K562 (cell line): ENCODE data around the gene CEP44. TPM values are rescaled to one million over a fixed set of nuclear protein-coding genes. Genes with fewer than 3 reads are reported as not detected.

Experiments
- ATAC-seq: fragments of 200-7000 bp; cut with Tn5 transposase; 3 replicates; pipeline ENCODE4 v1.9.1; 2020; ENCODE audit warnings: moderate library complexity
- BruUV-seq: library from RNA; stranded (reverse); fragments of 400-500 nt; replicated peaks from 2 replicates; lab custom pipeline; 2021; lab: Mats Ljungman, UMichigan
- CTCF ChIA-PET: fragments of 300-600 bp; formaldehyde crosslinking; extraction: SDS; loops from one replicate; lab custom pipeline; 2021; ENCODE audit warnings: low intra/inter-chr PET ratio; lab: Yijun Ruan, JAX
- POLR2A ChIA-PET: fragments of 300-600, 350-650 bp; sonication (Branson Sonifier 250); formaldehyde crosslinking; extraction: SDS; loops from one replicate; lab custom pipeline; 2021; ENCODE audit warnings: antibody characterized with exemption, inconsistent platforms; lab: Yijun Ruan, JAX
- DNase-seq, 4 experiments: peaks; one replicate each; pipeline versions ENCODE4 v3.0.0 to v3.0.0-alpha.2; 2011 to 2018; ENCODE audit warnings: low spot score in 3 of 4, mixed read lengths in 3 of 4; ENCODE audit errors: extremely low read depth in 1 of 4
- FAIRE-seq: peaks from 2 replicates; lab custom pipeline; 2011; peaks lifted over from hg19 to GRCh38; lab: Jason Lieb, UNC
- H2AFZ ChIP-seq: 2 replicates; pipeline ENCODE4 v1.6.0; 2011; ENCODE audit warnings: low read depth, low read length, control low read depth, inconsistent platforms
- H3K27ac ChIP-seq: fragments of 200-600 bp; 3 replicates; pipeline ENCODE4 v1.8.0; 2011; ENCODE audit warnings: low read depth, mild to moderate bottlenecking, control low read depth, inconsistent platforms, low read length, moderate library complexity, mixed read lengths; ENCODE audit errors: extremely low read depth
- H3K27me3 ChIP-seq, 2 experiments: fragments of 300-600 bp in 1 of 2; 2 replicates in 1 of 2; 3 replicates in 1 of 2; pipeline versions ENCODE4 v1.6.0 to v1.8.0; 2011; ENCODE audit warnings: inconsistent platforms in 2 of 2, low read length in 2 of 2, mild to moderate bottlenecking in 1 of 2, mixed read lengths in 1 of 2, moderate library complexity in 1 of 2; ENCODE audit not compliant: control insufficient read depth in 2 of 2, insufficient read depth in 2 of 2
- H3K36me3 ChIP-seq: fragments of 300-600 bp; 3 replicates; pipeline ENCODE4 v1.8.0; 2011; ENCODE audit warnings: mild to moderate bottlenecking, low read length, inconsistent platforms; ENCODE audit not compliant: control insufficient read depth, insufficient read depth
- H3K4me1 ChIP-seq, 2 experiments: fragments of 200-600 bp in 1 of 2; replicated peaks in 1 of 2; 2 replicates in 1 of 2; 3 replicates in 1 of 2; pipeline versions ENCODE4 v1.5.1 to v1.8.0; 2011; ENCODE audit warnings: inconsistent platforms in 2 of 2, low read length in 2 of 2, mild to moderate bottlenecking in 1 of 2, mixed read lengths in 1 of 2, moderate library complexity in 1 of 2; ENCODE audit not compliant: control insufficient read depth in 2 of 2, insufficient read depth in 2 of 2
- H3K4me2 ChIP-seq: 2 replicates; pipeline ENCODE4 v1.6.1; 2011; ENCODE audit warnings: low read length, control low read depth, inconsistent platforms, mixed read lengths; ENCODE audit not compliant: insufficient read depth
- H3K4me3 ChIP-seq: fragments of 200-600 bp; sonication (generic), shearing (Covaris generic); 2 replicates; pipeline ENCODE4 v1.5.1; 2016; ENCODE audit warnings: control low read depth, inconsistent platforms
- H3K79me2 ChIP-seq: fragments of 200-600 bp; 3 replicates; pipeline ENCODE4 v1.8.0; 2011; ENCODE audit warnings: low read length, inconsistent platforms; ENCODE audit not compliant: control insufficient read depth, insufficient read depth
- H3K9ac ChIP-seq, 2 experiments: 2 replicates each; pipeline versions ENCODE4 v1.6.0 to v1.6.1; 2011; ENCODE audit warnings: low read depth in 2 of 2, low read length in 2 of 2, control low read depth in 1 of 2, inconsistent platforms in 1 of 2, mild to moderate bottlenecking in 1 of 2, mixed read lengths in 1 of 2; ENCODE audit not compliant: insufficient read depth in 1 of 2
- H3K9me1 ChIP-seq: one replicate; pipeline ENCODE4 v1.6.0; 2011; ENCODE audit warnings: inconsistent platforms, mild to moderate bottlenecking, low read length, moderate library complexity; ENCODE audit not compliant: control insufficient read depth, insufficient read depth
- H3K9me3 ChIP-seq: replicated peaks from 2 replicates; pipeline ENCODE4 v1.5.1; 2011; ENCODE audit warnings: low read depth, low read length, inconsistent platforms; ENCODE audit not compliant: control insufficient read depth, insufficient read depth
- H4K20me1 ChIP-seq: replicated peaks from 2 replicates; pipeline ENCODE4 v1.6.1; 2011; ENCODE audit warnings: low read length, inconsistent platforms, mixed read lengths; ENCODE audit not compliant: control insufficient read depth, insufficient read depth
- RBM22 ChIP-seq: fragments of 200-400 bp; formaldehyde crosslinking; IDR thresholded peaks from 2 replicates; pipeline ENCODE4 v1.6.1; 2018; ENCODE audit warnings: low read length, low read depth; ENCODE audit not compliant: poor library complexity, severe bottlenecking
- TFAP4 ChIP-seq: sonication (generic); formaldehyde crosslinking; IDR thresholded peaks from 2 replicates; pipeline ENCODE4 v1.8.0; 2022; ENCODE audit warnings: missing genetic modification reagents, mild to moderate bottlenecking, moderate library complexity, borderline replicate concordance
- ZNF121 ChIP-seq: sonication (generic); formaldehyde crosslinking; conservative IDR thresholded peaks from 2 replicates; pipeline ENCODE4 v1.8.0; 2022; ENCODE audit warnings: missing genetic modification reagents
- in situ Hi-C: fragments of 300-500 bp; cut with MboI; formaldehyde crosslinking; loops from 4 replicates; pipeline ENCODE4 v1.15.0; 2018; ENCODE audit warnings: inconsistent platforms, mixed read lengths
- intact Hi-C: fragments of 100-400 bp; cut with micrococcal nuclease; formaldehyde crosslinking; loops from 2 replicates; pipeline ENCODE4 v1.14.2; 2022
- polyA plus RNA-seq, 8 experiments: library from polyadenylated mRNA; depleted of rRNA in 4 of 8; stranded (reverse) in 5 of 8; unstranded in 3 of 8; fragments of >200 nt; fragmentation: Nextera tagmentation in 2 of 8; fragmentation: Illumina TruSeq in 1 of 8; extraction: Ambion mirVana in 2 of 8; extraction: Trizol in 1 of 8; gene quantifications; 2 replicates each; pipeline versions ENCODE4 v1.2.1 to v1.2.3, GENCODE V29; 2011 to 2014; ENCODE audit warnings: inconsistent platforms in 1 of 8, missing spikeins in 1 of 8
- total RNA-seq, 7 experiments: library from RNA; depleted of rRNA in 6 of 7; stranded (reverse); fragments of >200 nt in 6 of 7; fragmentation: Illumina TruSeq in 2 of 7; extraction: Trizol in 2 of 7; gene quantifications; 2 replicates each; pipeline versions ENCODE4 v1.2.1 to v1.2.3, GENCODE V29; 2011 to 2021; ENCODE audit warnings: low replicate concordance in 1 of 7

The CEP44 gene
- total and polyA plus RNA-seq, 9 of the 15 experiments (the other 6 are each of a cell fraction or from before 2014, with no cell fraction given), result 19.6 to 45.0 (median 24.4) TPM

GRCh38 chr4:174281901-174282300, 1.8 kb upstream of the CEP44 start:
- POLR2A ChIA-PET, result interaction anchor here (0.9 to 1.0 kb wide), 2 partner anchors 15 to 142 kb away, joined by 3 read pairs; no protein-coding TSS in a partner anchor

More at GRCh38 chr4:174281901-174282300, 1.8 kb upstream of the CEP44 start:
- Histone ChIP-seq H4K20me1 (no peaks in the 10 kb centered on the region), H3K4me3 (peak overlapping the region; percentile 65), H3K9me3 (no peaks in the 10 kb centered on the region; the same call in 1 of the 2 replicates), H2AFZ (no peak overlapping the region), H3K9me1 (no peaks in the 10 kb centered on the region), H3K27me3 (no peaks in the 10 kb centered on the region), H3K4me2 (peak overlapping the region; percentile 95), H3K27ac (peak overlapping the region; percentile 100; the same call in 2 of the 3 replicates), H3K36me3 (peaks cover under 1% of the 10 kb centered on the region; the same call in 1 of the 3 replicates), H3K9ac (peak overlapping the region in 1 of 2 experiments; percentile 99; a peak in 2 of 4 replicates), H3K79me2 (peaks cover 100% of the 10 kb centered on the region), H3K4me1 (peaks cover 0 to 3% of the 10 kb centered on the region in 2 experiments; a peak in 3 of 5 replicates)
- CTCF ChIA-PET, result no interaction called here
- ATAC-seq, result no peak
- DNase-seq, result no peak
- intact Hi-C loops (loop anchor here (10.0 kb wide), 1 partner anchor 947 kb away; the partner anchor contains the start of gene HMGB2), in situ Hi-C loops (no loop called here)
- no peak for FAIRE-seq
- BruUV-seq, result no TSS peak
- no peak for TF ChIP-seq RBM22
- TF ChIP-seq TFAP4, result no peak
- no peak for TF ChIP-seq ZNF121 (CRISPR knock-in tag)
